SU-DHL-6 (cell line): Measurements from ENCODE around the gene GSTO2.

Source experiments
- H2AFZ ChIP-seq: fragments of 200-600 bp; sonication (generic); 2 replicates; pipeline ENCODE4 v1.6.1; 2014; ENCODE audit warnings: low read depth, mild to moderate bottlenecking, moderate library complexity, mixed read lengths, antibody characterized with exemption, low read length; ENCODE audit not compliant: severe bottlenecking
- H3F3A ChIP-seq: fragments of 200-600 bp; shearing (Covaris generic); 2 replicates; pipeline ENCODE4 v1.6.0; 2016; ENCODE audit warnings: antibody characterized with exemption, mild to moderate bottlenecking; ENCODE audit not compliant: insufficient read depth
- H3K27ac ChIP-seq: fragments of 200-600 bp; sonication (generic); 2 replicates; pipeline ENCODE4 v1.5.1; 2016; ENCODE audit warnings: low read depth, mild to moderate bottlenecking, low read length, moderate library complexity, mixed read lengths
- H3K27me3 ChIP-seq: fragments of 200-600 bp; sonication (generic), shearing (Covaris generic); 2 replicates; pipeline ENCODE4 v1.6.0; 2014; ENCODE audit warnings: mild to moderate bottlenecking, low read length
- H3K36me3 ChIP-seq: fragments of 200-600 bp; sonication (generic); 2 replicates; pipeline ENCODE4 v1.6.1; 2014; ENCODE audit warnings: mild to moderate bottlenecking, low read length, mixed read lengths
- H3K4me2 ChIP-seq: fragments of 300-600, 200-600 bp; shearing (Covaris generic), sonication (generic); 2 replicates; pipeline ENCODE4 v1.6.0; 2014; ENCODE audit warnings: low read length, low read depth, mild to moderate bottlenecking; ENCODE audit not compliant: poor library complexity, severe bottlenecking
- H3K4me3 ChIP-seq: fragments of 200-600 bp; sonication (generic); 2 replicates; pipeline ENCODE4 v1.5.1; 2014; ENCODE audit warnings: antibody characterized with exemption, low read length, mild to moderate bottlenecking, mixed read lengths; ENCODE audit not compliant: insufficient read depth, poor library complexity, severe bottlenecking
- H3K79me2 ChIP-seq: fragments of 200-600 bp; sonication (generic); 2 replicates; pipeline ENCODE4 v1.6.1; 2014; ENCODE audit warnings: mild to moderate bottlenecking, low read length, moderate library complexity; ENCODE audit not compliant: insufficient read depth
- H3K9ac ChIP-seq: fragments of 200-600 bp; sonication (generic); 2 replicates; pipeline ENCODE4 v1.7.0; 2014; ENCODE audit warnings: mild to moderate bottlenecking, low read length
- H3K9me2 ChIP-seq: fragments of 200-600 bp; sonication (generic); replicated peaks from 2 replicates; pipeline ENCODE4 v1.6.1; 2014; ENCODE audit warnings: low read length; ENCODE audit not compliant: insufficient read depth
- H3K9me3 ChIP-seq: fragments of 200-600 bp; sonication (generic); 2 replicates; pipeline ENCODE4 v1.6.1; 2014; ENCODE audit warnings: low read length, mixed read lengths; ENCODE audit not compliant: insufficient read depth
- H4K20me1 ChIP-seq: fragments of 200-600 bp; sonication (generic); 2 replicates; pipeline ENCODE4 v1.6.1; 2014; ENCODE audit warnings: low read depth, mild to moderate bottlenecking, antibody characterized with exemption, low read length, moderate library complexity, mixed read lengths
- EZH2phosphoT487 ChIP-seq: fragments of 200-600 bp; sonication (generic), shearing (Covaris generic); conservative IDR thresholded peaks from 2 replicates; pipeline ENCODE4 v1.6.1; 2018; ENCODE audit warnings: mild to moderate bottlenecking, antibody characterized with exemption, low read length, moderate library complexity, mixed read lengths
- TF ChIP-seq, protein P1 (sequence below): fragments of 200-600 bp; sonication (generic); IDR thresholded peaks from one replicate; pipeline ENCODE4 v1.5.1; 2017; ENCODE audit warnings: antibody characterized with exemption, mild to moderate bottlenecking, low read length, moderate library complexity; ENCODE audit not compliant: insufficient read depth, poor library complexity, severe bottlenecking

Gene GSTO2

GRCh38 chr10:104326991-104327610 is 58.1 kb downstream of the GSTO2 start:
- H3K9me3 ChIP-seq = no peaks in the 10 kb centered on the region
- no peak overlapping the region for H2AFZ ChIP-seq
- TF ChIP-seq, protein P1, sequence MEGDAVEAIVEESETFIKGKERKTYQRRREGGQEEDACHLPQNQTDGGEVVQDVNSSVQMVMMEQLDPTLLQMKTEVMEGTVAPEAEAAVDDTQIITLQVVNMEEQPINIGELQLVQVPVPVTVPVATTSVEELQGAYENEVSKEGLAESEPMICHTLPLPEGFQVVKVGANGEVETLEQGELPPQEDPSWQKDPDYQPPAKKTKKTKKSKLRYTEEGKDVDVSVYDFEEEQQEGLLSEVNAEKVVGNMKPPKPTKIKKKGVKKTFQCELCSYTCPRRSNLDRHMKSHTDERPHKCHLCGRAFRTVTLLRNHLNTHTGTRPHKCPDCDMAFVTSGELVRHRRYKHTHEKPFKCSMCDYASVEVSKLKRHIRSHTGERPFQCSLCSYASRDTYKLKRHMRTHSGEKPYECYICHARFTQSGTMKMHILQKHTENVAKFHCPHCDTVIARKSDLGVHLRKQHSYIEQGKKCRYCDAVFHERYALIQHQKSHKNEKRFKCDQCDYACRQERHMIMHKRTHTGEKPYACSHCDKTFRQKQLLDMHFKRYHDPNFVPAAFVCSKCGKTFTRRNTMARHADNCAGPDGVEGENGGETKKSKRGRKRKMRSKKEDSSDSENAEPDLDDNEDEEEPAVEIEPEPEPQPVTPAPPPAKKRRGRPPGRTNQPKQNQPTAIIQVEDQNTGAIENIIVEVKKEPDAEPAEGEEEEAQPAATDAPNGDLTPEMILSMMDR = no peak
- TF ChIP-seq EZH2phosphoT487 = no peak
- no peak overlapping the region for H3K9ac ChIP-seq
- H3F3A ChIP-seq = no peaks in the 10 kb centered on the region
- H3K27ac ChIP-seq = no peak overlapping the region
- H4K20me1 ChIP-seq = peaks cover 17% of the 10 kb centered on the region; the same call in 1 of the 2 replicates
- peaks cover 90% of the 10 kb centered on the region for H3K79me2 ChIP-seq
- H3K36me3 ChIP-seq = no peaks in the 10 kb centered on the region
- no peak overlapping the region for H3K4me2 ChIP-seq
- H3K27me3 ChIP-seq = no peaks in the 10 kb centered on the region
- no peaks in the 10 kb centered on the region for H3K9me2 ChIP-seq
- H3K4me3 ChIP-seq = no peak overlapping the region

GRCh38 chr10:104327745-104328645 is 59.0 kb downstream of the GSTO2 start:
- Histone ChIP-seq H3K9me3 (no peaks in the 10 kb centered on the region), H3K36me3 (no peaks in the 10 kb centered on the region), H3K27ac (no peak overlapping the region), H3K9ac (no peak overlapping the region), H3K9me2 (no peaks in the 10 kb centered on the region), H3K4me3 (no peak overlapping the region), H3K27me3 (no peaks in the 10 kb centered on the region), H4K20me1 (peaks cover 17% of the 10 kb centered on the region; the same call in 1 of the 2 replicates), H3K79me2 (peaks cover 89% of the 10 kb centered on the region), H3F3A (no peaks in the 10 kb centered on the region), H3K4me2 (no peak overlapping the region), H2AFZ (no peak overlapping the region)
- no peak for TF ChIP-seq EZH2phosphoT487
- TF ChIP-seq, protein P1 = no peak

GRCh38 chr10:104328646-104328895 is 59.6 kb downstream of the GSTO2 start:
- no peaks in the 10 kb centered on the region for H3F3A ChIP-seq
- no peaks in the 10 kb centered on the region for H3K36me3 ChIP-seq
- H3K9me3 ChIP-seq = no peaks in the 10 kb centered on the region
- TF ChIP-seq, protein P1 = no peak
- no peak for TF ChIP-seq EZH2phosphoT487
- H3K27me3 ChIP-seq = no peaks in the 10 kb centered on the region
- H4K20me1 ChIP-seq = peaks cover 17% of the 10 kb centered on the region; the same call in 1 of the 2 replicates
- H3K4me2 ChIP-seq = no peak overlapping the region
- no peak overlapping the region for H3K4me3 ChIP-seq
- no peaks in the 10 kb centered on the region for H3K9me2 ChIP-seq
- no peak overlapping the region for H3K9ac ChIP-seq
- no peak overlapping the region for H3K27ac ChIP-seq
- no peak overlapping the region for H2AFZ ChIP-seq
- H3K79me2 ChIP-seq = peaks cover 90% of the 10 kb centered on the region
